Measurements from ENCODE around the gene BAIAP3. TPM values are rescaled to one million over a fixed set of nuclear protein-coding genes. Genes with fewer than 3 reads are reported as not detected.

Gene BAIAP3
- total RNA-seq, 1 experiment from 2014 or later, result 6.8 TPM

DNA sequence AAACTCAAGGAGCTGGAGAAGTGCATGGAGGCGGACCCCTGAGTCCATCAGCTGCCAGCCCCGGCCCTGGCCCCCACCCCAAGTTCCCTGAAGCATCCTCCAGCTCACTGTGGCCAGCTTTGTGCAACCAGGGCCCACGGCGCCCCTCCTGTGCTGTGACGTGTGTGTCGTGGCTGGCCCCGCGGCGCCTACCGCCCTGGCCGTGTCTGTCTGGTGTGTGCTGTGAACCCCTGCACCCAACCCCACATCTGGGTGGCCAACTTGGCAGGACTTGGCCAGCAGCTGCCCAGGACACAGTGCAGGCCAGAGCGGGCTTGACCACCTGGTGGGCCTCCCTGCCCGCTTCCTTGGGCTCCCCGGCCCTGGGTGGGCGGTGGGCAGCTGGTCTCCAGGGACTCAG lies 15.0 kb downstream of the BAIAP3 start:
- Histone ChIP-seq H3K14ac (ENCODE audit: insufficient read depth, low read length) (no peak overlapping the region), H3K9ac (ENCODE audit: extremely low read depth, insufficient read length, low read length) (no peak overlapping the region), H2BK15ac (ENCODE audit: low read depth, low read length) (no peak overlapping the region), H2BK120ac (ENCODE audit: low read depth, low read length, poor library complexity, severe bottlenecking) (no peak overlapping the region), H4K5ac (ENCODE audit: insufficient read length, low read depth, low read length) (no peak overlapping the region), H2BK12ac (ENCODE audit: insufficient read length, low read depth, low read length) (no peak overlapping the region), H3K18ac (ENCODE audit: insufficient read length, low read depth, low read length) (no peak overlapping the region), H2BK5ac (ENCODE audit: insufficient read length, low read length) (no peak overlapping the region), H3K23ac (ENCODE audit: insufficient read length, low read depth, low read length) (no peak overlapping the region), H3T11ph (ENCODE audit: low read length) (no peak overlapping the region), H2BK20ac (ENCODE audit: low read depth, low read length, poor library complexity, severe bottlenecking) (no peak overlapping the region), H3K79me2 (ENCODE audit: insufficient read depth, low read length) (peaks cover 2% of the 10 kb centered on the region; the same call in 1 of the 2 replicates), H3K9me3 (ENCODE audit: control insufficient read depth, low read depth, low read length) (no peaks in the 10 kb centered on the region), H2AFZ (ENCODE audit: low read length) (no peak overlapping the region), H3K27ac (ENCODE audit: insufficient read length, low read depth, low read length) (no peak overlapping the region), H3K4ac (ENCODE audit: low read depth, low read length) (no peak overlapping the region), H3K27me3 (ENCODE audit: insufficient read depth, low read length) (no peaks in the 10 kb centered on the region), H4K91ac (ENCODE audit: insufficient read length, low read depth, low read length) (no peak overlapping the region), H3K4me2 (ENCODE audit: insufficient read depth, insufficient read length, low read length) (no peak overlapping the region), H4K20me1 (ENCODE audit: control insufficient read depth, insufficient read depth, insufficient read length) (no peaks in the 10 kb centered on the region), H3K23me2 (ENCODE audit: insufficient read length, low read depth, low read length, poor library complexity, severe bottlenecking) (peaks cover 3% of the 10 kb centered on the region), H4K8ac (replicated peaks; ENCODE audit: insufficient read length, low read depth, low read length) (no peak overlapping the region), H3K79me1 (ENCODE audit: insufficient read depth, low read depth, low read length, poor library complexity, severe bottlenecking) (no peaks in the 10 kb centered on the region), H3K4me1 (ENCODE audit: insufficient read depth, low read length) (no peaks in the 10 kb centered on the region), H2AK5ac (ENCODE audit: insufficient read length, low read length) (no peak overlapping the region), H3K56ac (ENCODE audit: insufficient read length, low read depth, low read length) (no peak overlapping the region)
- Mint-ChIP-seq H3K27ac (no peak overlapping the region), H3K4me3 (no peak overlapping the region), H3K27me3 (ENCODE audit: low read depth) (peaks cover 1% of the 10 kb centered on the region), H3K36me3 (ENCODE audit: insufficient read depth in 1 of 3, low read depth in 3 of 3) (peaks cover 3 to 18% (median 12%) of the 10 kb centered on the region in 3 experiments; a peak in 5 of 7 replicates), H3K9me3 (no peaks in the 10 kb centered on the region; a peak in 1 of 5 replicates), H3K4me1 (peaks cover 5 to 11% of the 10 kb centered on the region in 2 experiments)
- no peak for DNase-seq
- no CpG with 5 or more reads among the region's 15 CpGs for WGBS (ENCODE audit: extremely low coverage, insufficient read length, low lambda C conversion rate)
- TF ChIP-seq, protein P1, sequence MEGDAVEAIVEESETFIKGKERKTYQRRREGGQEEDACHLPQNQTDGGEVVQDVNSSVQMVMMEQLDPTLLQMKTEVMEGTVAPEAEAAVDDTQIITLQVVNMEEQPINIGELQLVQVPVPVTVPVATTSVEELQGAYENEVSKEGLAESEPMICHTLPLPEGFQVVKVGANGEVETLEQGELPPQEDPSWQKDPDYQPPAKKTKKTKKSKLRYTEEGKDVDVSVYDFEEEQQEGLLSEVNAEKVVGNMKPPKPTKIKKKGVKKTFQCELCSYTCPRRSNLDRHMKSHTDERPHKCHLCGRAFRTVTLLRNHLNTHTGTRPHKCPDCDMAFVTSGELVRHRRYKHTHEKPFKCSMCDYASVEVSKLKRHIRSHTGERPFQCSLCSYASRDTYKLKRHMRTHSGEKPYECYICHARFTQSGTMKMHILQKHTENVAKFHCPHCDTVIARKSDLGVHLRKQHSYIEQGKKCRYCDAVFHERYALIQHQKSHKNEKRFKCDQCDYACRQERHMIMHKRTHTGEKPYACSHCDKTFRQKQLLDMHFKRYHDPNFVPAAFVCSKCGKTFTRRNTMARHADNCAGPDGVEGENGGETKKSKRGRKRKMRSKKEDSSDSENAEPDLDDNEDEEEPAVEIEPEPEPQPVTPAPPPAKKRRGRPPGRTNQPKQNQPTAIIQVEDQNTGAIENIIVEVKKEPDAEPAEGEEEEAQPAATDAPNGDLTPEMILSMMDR (conservative IDR thresholded peaks at IDR 0.05), result no peak

All from H9 (cell line).